GM19467 (cell line): ENCODE data around the gene COPG1.

ENCODE experiments used
- ATAC-seq: cut with Tn5 transposase; IDR thresholded peaks from one replicate; pipeline ENCODE4 v1.9.1; 2021; ENCODE audit warnings: mild to moderate bottlenecking, moderate library complexity; ENCODE audit not compliant: unreplicated experiment

The COPG1 gene

GRCh38 chr3:129312671-129313414, 63.4 kb downstream of the COPG1 start:
- no peak for ATAC-seq

GRCh38 chr3:129313415-129313664, 63.9 kb downstream of the COPG1 start:
- ATAC-seq = no peak

GRCh38 chr3:129313665-129314385, 64.4 kb downstream of the COPG1 start:
- no peak for ATAC-seq

GRCh38 chr3:129314386-129315222, 65.2 kb downstream of the COPG1 start:
- no peak for ATAC-seq

- no peak for ATAC-seq
Measured at GRCh38 chr3:129315223-129315997, 66.0 kb downstream of the COPG1 start.

- no peak for ATAC-seq
Measured at GRCh38 chr3:129315998-129316247, 66.5 kb downstream of the COPG1 start.

- ATAC-seq = no peak
Measured at GRCh38 chr3:129316248-129317013, 67.0 kb downstream of the COPG1 start.

- no peak for ATAC-seq
Measured at GRCh38 chr3:129317014-129317771, 67.8 kb downstream of the COPG1 start.

- no peak for ATAC-seq
Measured at GRCh38 chr3:129317848-129318247, 68.4 kb downstream of the COPG1 start.

- ATAC-seq = no peak
Measured at GRCh38 chr3:129318921-129319320, 69.5 kb downstream of the COPG1 start.

- ATAC-seq = no peak
Measured at GRCh38 chr3:129320261-129320660, 70.9 kb downstream of the COPG1 start.

GRCh38 chr3:129320825-129321487, 71.5 kb downstream of the COPG1 start:
- no peak for ATAC-seq

GRCh38 chr3:129321887-129322286, 72.5 kb downstream of the COPG1 start:
- ATAC-seq = no peak

- ATAC-seq = no peak
Measured at GRCh38 chr3:129323651-129324294, 74.4 kb downstream of the COPG1 start.

GRCh38 chr3:129324855-129325254, 75.4 kb downstream of the COPG1 start:
- no peak for ATAC-seq

- ATAC-seq = no peak
Measured at GRCh38 chr3:129325383-129325782, 76.0 kb downstream of the COPG1 start.

- no peak for ATAC-seq
Measured at GRCh38 chr3:129326138-129326537, 76.7 kb downstream of the COPG1 start.

- no peak for ATAC-seq
Measured at GRCh38 chr3:129326595-129326994, 77.2 kb downstream of the COPG1 start.
